ENCODE results near the gene SPTBN5.

SPTBN5 gene

DNA sequence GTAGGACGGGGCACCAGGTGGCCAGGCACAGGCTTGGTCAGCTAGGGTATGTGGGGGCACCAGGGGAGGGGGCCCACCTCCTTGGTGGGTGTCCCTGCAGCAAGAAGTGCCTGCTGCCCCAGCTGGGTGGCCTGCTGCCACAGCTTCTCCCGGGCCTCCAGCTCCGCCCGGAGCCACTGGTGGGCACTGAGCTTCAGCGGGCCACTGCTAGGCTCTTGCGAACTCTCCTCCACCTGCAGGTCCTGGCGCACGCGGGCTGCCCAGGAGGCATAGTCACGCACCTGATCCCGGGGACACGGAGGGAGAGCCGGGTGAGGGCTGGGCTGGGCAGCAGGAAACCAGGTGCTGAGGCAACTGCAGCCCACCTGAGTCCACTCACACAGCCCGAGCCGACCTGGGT lies 25.5 kb downstream of the SPTBN5 start:
- Histone ChIP-seq H3K27me3 (ENCODE audit: control insufficient read depth, insufficient read depth, low read length) (no peaks in the 10 kb centered on the region), H3K9me3 (ENCODE audit: control insufficient read depth, insufficient read depth, low read length) (no peaks in the 10 kb centered on the region), H3K4me3 (ENCODE audit: low read depth, low read length) (no peak overlapping the region), H3K4me1 (ENCODE audit: control insufficient read depth, insufficient read depth, low read length) (no peaks in the 10 kb centered on the region), H3K9ac (ENCODE audit: low read depth, low read length) (no peak overlapping the region), H3K36me3 (ENCODE audit: control insufficient read depth, insufficient read depth, low read length) (no peaks in the 10 kb centered on the region)

DNA sequence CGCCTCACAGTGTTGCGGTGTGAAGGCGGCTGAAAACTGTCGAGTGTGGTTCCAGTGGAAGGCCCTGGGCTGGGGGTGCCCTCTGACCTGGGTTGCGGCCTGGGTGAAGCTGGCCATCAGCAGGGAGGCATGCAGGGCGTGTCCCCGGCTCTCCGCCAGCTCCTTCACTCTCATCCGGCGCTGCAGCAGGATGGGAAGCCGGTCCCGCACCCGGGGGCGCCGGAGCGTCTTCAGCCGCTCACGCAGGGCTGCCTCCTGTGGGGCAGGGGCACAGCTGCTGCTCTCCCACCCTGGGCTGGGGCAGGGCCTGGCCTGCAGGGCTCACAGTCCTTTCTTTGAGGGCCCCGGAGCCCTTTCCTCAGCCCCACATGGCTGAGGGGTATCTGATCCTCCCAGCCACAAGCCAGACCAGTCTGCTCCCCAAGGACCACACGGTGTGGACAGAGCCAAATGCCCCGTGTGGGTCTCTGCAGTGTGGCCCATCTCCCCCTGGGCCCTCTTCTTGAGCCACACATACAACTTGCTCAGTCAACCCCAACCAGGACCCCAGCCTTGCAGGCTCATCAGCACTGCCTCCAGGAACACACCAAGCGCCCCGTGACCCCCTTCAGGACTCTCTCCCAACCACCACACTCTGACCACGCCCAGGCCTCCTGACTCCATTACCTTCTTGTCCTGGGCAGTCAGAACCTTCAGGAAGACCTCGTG lies 26.8 kb downstream of the SPTBN5 start:
- Histone ChIP-seq H3K9me3 (ENCODE audit: control insufficient read depth, insufficient read depth, low read length) (no peaks in the 10 kb centered on the region), H3K4me3 (ENCODE audit: low read depth, low read length) (no peak overlapping the region), H3K9ac (ENCODE audit: low read depth, low read length) (no peak overlapping the region), H3K4me1 (ENCODE audit: control insufficient read depth, insufficient read depth, low read length) (no peaks in the 10 kb centered on the region), H3K36me3 (ENCODE audit: control insufficient read depth, insufficient read depth, low read length) (no peaks in the 10 kb centered on the region), H3K27me3 (ENCODE audit: control insufficient read depth, insufficient read depth, low read length) (no peaks in the 10 kb centered on the region)

DNA sequence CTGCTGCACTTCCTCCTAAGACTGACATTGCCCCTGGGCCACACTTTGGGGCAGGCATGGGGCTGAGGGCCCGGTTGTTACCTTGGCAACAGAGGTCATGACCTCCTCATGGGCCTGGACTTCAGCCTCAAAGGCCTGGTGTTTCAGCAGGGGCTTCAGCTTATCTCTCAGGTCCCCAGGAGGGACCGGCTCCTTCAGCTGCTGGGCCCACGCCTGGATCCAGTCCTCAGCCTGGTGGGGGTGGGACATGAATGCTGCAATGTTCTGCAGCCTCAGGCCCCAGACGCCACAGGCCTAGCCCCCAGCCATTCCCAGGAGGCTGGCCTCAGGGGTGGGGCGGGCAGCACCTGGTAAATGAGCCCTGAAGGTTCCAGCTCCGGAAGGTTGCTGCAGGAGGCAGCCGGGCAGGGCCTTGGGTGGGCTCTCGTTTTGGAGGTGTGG lies 27.6 kb downstream of the SPTBN5 start:
- Histone ChIP-seq H3K27me3 (ENCODE audit: control insufficient read depth, insufficient read depth, low read length) (no peaks in the 10 kb centered on the region), H3K36me3 (ENCODE audit: control insufficient read depth, insufficient read depth, low read length) (no peaks in the 10 kb centered on the region), H3K9me3 (ENCODE audit: control insufficient read depth, insufficient read depth, low read length) (no peaks in the 10 kb centered on the region), H3K4me1 (ENCODE audit: control insufficient read depth, insufficient read depth, low read length) (no peaks in the 10 kb centered on the region), H3K4me3 (ENCODE audit: low read depth, low read length) (no peak overlapping the region), H3K9ac (ENCODE audit: low read depth, low read length) (no peak overlapping the region)

DNA sequence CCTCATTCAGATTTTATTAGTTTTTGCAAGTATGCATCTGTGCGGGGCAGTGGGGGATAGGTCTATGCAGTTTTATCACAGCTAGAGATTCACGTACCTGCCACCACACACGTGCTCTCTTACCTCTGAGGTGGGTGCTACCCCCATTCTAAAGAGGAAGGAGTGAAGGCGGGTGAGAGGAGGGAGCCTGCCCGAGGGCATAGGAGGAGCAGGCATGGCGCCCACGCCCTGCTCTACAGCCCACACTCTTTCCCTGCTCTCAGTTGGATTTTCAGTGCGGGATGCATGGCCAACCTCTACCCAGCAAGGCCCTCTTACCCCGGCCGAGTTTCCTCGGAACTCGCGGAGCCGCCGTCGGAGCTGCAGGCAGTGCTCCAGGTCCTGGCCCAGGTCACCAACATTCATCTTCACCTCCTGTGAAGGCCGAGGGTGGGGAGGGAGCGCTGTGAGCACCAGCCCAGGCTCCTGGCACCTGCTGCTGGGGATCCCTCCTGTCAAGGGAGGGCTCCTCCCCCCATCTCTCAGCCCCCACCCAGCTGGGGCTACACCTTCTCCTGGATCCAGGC lies 28.3 kb downstream of the SPTBN5 start:
- no peaks in the 10 kb centered on the region for H3K4me1 ChIP-seq (ENCODE audit: control insufficient read depth, insufficient read depth, low read length)
- no peak overlapping the region for H3K9ac ChIP-seq (ENCODE audit: low read depth, low read length)
- H3K27me3 ChIP-seq (ENCODE audit: control insufficient read depth, insufficient read depth, low read length), result no peaks in the 10 kb centered on the region
- H3K9me3 ChIP-seq (ENCODE audit: control insufficient read depth, insufficient read depth, low read length), result no peaks in the 10 kb centered on the region
- no peak overlapping the region for H3K4me3 ChIP-seq (ENCODE audit: low read depth, low read length)
- no peaks in the 10 kb centered on the region for H3K36me3 ChIP-seq (ENCODE audit: control insufficient read depth, insufficient read depth, low read length)

DNA sequence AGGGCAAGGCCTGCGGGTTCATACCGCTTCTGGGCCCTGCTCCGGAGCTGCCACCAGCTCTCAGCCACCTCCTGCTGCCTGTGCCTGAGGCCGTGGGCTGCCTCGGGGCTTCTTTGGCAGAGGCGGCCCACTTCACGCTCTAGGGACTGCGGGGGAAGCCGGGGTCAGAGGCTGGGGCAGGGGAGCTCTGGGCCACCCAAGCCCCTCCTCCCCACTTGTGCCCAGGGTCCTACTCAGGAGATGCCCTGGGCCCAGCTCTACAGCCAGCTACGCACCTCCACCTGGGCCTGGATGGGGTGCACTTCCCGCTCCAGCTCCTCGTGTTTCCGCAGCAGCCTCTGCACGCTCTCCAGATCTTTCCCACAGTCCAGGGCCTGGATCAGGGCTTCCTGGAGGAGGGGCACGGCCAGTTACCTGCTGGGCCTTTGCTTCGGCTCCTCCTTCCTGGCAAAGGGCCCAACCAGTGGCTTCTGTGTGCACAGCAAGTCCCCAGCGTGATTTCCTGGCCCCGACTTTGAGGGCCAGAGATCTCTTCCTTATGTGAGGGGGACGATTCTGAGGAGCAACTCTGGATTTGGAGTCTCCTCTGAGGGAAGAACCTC lies 31.2 kb downstream of the SPTBN5 start:
- no peaks in the 10 kb centered on the region for H3K9me3 ChIP-seq (ENCODE audit: control insufficient read depth, insufficient read depth, low read length)
- H3K9ac ChIP-seq (ENCODE audit: low read depth, low read length), result no peak overlapping the region
- H3K36me3 ChIP-seq (ENCODE audit: control insufficient read depth, insufficient read depth, low read length), result no peaks in the 10 kb centered on the region
- no peaks in the 10 kb centered on the region for H3K27me3 ChIP-seq (ENCODE audit: control insufficient read depth, insufficient read depth, low read length)
- no peaks in the 10 kb centered on the region for H3K4me1 ChIP-seq (ENCODE audit: control insufficient read depth, insufficient read depth, low read length)
- H3K4me3 ChIP-seq (ENCODE audit: low read depth, low read length), result no peak overlapping the region

DNA sequence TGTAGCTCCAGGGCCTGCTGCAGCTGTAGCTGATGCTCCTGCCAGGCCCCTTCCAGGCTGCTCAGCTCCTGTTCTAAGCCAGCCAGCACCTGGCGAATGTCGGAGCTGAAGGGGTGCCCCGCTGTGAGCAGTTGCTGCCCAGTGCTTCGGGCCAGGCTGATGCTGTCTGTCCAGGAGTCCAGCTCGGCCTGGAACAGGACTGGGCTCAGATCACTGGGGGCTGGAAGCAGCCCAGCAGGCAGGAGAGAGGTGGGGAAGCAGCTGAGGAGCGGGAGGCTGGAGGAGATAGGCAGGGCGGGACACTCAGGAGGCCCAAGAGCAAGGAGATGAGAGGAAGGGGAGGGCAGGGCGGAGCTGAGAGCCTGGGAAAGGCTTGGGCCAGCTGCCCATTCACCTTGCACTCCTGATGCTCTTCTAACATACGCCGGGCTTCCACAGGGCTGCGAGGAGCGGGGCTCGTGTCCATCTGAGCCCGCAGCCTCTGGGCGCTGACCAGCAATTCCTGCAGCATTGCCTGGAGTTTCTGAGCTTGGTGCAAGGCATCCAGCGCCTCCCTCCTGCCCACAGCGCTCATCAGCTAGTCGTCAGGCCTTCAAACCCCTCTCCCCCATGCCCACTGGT lies 32.0 kb downstream of the SPTBN5 start:
- H3K27me3 ChIP-seq (ENCODE audit: control insufficient read depth, insufficient read depth, low read length), result no peaks in the 10 kb centered on the region
- no peaks in the 10 kb centered on the region for H3K4me1 ChIP-seq (ENCODE audit: control insufficient read depth, insufficient read depth, low read length)
- H3K9ac ChIP-seq (ENCODE audit: low read depth, low read length), result no peak overlapping the region
- no peaks in the 10 kb centered on the region for H3K9me3 ChIP-seq (ENCODE audit: control insufficient read depth, insufficient read depth, low read length)
- no peaks in the 10 kb centered on the region for H3K36me3 ChIP-seq (ENCODE audit: control insufficient read depth, insufficient read depth, low read length)
- H3K4me3 ChIP-seq (ENCODE audit: low read depth, low read length), result no peak overlapping the region

DNA sequence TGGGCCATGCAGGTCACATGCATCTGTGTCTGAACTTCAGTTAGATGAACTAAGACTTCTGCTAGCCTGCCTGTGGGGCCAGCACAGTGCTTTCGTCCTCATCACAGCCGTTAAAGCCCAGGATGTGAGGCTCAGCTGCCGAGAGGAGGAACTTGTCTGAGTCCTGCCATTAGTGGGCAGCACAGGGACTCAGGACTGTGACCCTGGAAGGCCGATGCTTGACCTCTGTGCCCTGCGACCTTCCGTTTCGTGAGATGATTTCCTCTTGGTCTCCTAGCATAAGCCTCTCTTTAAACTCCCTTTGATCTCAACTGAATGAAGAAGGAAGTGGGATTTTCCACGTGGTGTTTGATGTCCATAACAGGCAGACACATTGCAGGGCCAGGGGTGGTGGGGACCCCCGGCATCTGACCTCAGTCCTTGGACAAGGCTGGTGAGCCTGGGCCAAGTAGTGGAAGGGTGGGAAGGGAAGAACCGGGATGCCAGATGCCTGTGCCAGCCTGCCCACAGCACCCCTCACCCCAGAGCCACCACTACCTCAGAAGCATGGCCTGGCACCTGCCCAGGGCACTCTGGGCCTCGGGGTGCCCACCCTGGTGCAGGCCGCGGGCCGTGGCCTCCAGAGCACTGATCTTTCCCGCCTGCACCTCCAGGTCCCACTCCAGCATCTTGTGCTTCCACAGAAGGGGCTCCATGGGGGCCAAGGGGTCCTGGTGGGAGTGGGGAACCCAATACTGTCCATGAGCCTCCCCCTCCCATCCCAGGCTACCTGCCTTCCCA lies 33.6 kb downstream of the SPTBN5 start:
- H3K4me3 ChIP-seq (ENCODE audit: low read depth, low read length), result no peak overlapping the region

DNA sequence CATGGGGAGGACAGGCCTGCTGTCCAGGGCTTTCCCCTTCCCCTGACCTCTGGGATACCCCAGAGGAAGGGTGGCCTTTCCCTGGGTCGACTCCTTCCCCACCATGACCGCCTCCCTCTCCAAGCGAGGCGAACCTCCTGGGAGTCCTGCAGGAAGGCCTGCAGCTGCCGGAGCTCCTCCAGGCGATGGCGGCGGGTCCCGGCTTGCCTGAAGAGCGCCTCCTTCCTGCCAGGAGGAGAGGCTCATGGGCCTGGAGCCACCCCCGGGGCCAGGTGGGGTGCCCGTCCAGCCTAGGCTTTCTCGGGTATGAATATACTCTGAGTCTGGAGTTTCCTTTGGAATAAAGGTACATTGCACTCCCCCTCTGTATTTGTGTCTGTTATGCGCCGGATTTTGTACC lies 35.1 kb downstream of the SPTBN5 start:
- no peaks in the 10 kb centered on the region for H3K4me1 ChIP-seq (ENCODE audit: control insufficient read depth, insufficient read depth, low read length)
- no peaks in the 10 kb centered on the region for H3K36me3 ChIP-seq (ENCODE audit: control insufficient read depth, insufficient read depth, low read length)
- H3K9ac ChIP-seq (ENCODE audit: low read depth, low read length), result no peak overlapping the region
- no peaks in the 10 kb centered on the region for H3K27me3 ChIP-seq (ENCODE audit: control insufficient read depth, insufficient read depth, low read length)
- H3K4me3 ChIP-seq (ENCODE audit: low read depth, low read length), result no peak overlapping the region
- H3K9me3 ChIP-seq (ENCODE audit: control insufficient read depth, insufficient read depth, low read length), result no peaks in the 10 kb centered on the region

More for the DNA sequence above, 33.6 kb downstream of the SPTBN5 start:
- no peak overlapping the region for H3K9ac ChIP-seq (ENCODE audit: low read depth, low read length)
- H3K9me3 ChIP-seq (ENCODE audit: control insufficient read depth, insufficient read depth, low read length), result no peaks in the 10 kb centered on the region
- no peaks in the 10 kb centered on the region for H3K36me3 ChIP-seq (ENCODE audit: control insufficient read depth, insufficient read depth, low read length)
- no peaks in the 10 kb centered on the region for H3K4me1 ChIP-seq (ENCODE audit: control insufficient read depth, insufficient read depth, low read length)
- H3K27me3 ChIP-seq (ENCODE audit: control insufficient read depth, insufficient read depth, low read length), result no peaks in the 10 kb centered on the region

DNA sequence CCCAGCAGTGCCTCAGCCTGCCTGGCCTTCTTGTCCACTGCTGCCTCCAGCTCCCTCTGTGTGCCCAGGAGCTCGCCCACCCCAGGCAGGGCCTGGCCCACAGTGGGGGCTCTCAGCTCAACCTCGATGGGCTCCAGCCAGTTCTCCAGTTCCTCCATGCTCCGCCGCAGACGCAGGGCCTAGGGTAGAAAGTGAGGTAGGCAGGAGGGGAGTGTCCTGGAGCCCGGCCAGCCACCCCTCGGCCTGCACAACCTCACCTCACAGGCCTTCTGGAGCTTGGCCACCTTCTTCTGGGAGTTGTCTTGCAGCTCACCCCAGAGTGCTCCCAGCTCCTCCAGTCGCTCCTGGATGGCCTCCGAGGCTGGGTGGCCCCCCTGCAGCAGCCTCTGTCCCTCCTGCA lies 36.5 kb downstream of the SPTBN5 start:
- no peaks in the 10 kb centered on the region for H3K36me3 ChIP-seq (ENCODE audit: control insufficient read depth, insufficient read depth, low read length)
- no peaks in the 10 kb centered on the region for H3K27me3 ChIP-seq (ENCODE audit: control insufficient read depth, insufficient read depth, low read length)
- no peak overlapping the region for H3K9ac ChIP-seq (ENCODE audit: low read depth, low read length)
- H3K4me3 ChIP-seq (ENCODE audit: low read depth, low read length), result no peak overlapping the region
- H3K4me1 ChIP-seq (ENCODE audit: control insufficient read depth, insufficient read depth, low read length), result no peaks in the 10 kb centered on the region
- no peaks in the 10 kb centered on the region for H3K9me3 ChIP-seq (ENCODE audit: control insufficient read depth, insufficient read depth, low read length)

DNA sequence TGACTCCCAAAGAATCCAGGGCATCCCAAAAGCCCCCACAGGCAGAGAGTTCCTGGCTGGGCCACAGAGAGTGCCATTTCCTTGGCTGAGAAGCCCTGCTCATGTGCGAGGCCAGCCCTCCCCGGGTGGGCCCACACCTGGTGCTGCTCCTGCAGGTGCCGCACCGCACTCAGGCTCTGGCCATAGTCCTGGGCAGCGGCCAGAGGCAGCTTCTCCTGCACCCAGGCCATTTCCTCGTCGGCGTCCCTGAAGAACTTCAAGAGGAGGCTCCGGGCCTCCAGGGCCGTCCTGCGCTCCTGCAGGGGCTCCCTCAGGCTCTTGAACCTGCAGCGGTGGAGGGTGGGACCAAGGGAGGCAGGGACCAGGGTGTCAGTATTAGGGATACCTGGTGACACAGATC lies 37.1 kb downstream of the SPTBN5 start:
- no peaks in the 10 kb centered on the region for H3K4me1 ChIP-seq (ENCODE audit: control insufficient read depth, insufficient read depth, low read length)
- no peaks in the 10 kb centered on the region for H3K9me3 ChIP-seq (ENCODE audit: control insufficient read depth, insufficient read depth, low read length)
- no peak overlapping the region for H3K4me3 ChIP-seq (ENCODE audit: low read depth, low read length)
- H3K9ac ChIP-seq (ENCODE audit: low read depth, low read length), result no peak overlapping the region
- no peaks in the 10 kb centered on the region for H3K27me3 ChIP-seq (ENCODE audit: control insufficient read depth, insufficient read depth, low read length)
- no peaks in the 10 kb centered on the region for H3K36me3 ChIP-seq (ENCODE audit: control insufficient read depth, insufficient read depth, low read length)

DNA sequence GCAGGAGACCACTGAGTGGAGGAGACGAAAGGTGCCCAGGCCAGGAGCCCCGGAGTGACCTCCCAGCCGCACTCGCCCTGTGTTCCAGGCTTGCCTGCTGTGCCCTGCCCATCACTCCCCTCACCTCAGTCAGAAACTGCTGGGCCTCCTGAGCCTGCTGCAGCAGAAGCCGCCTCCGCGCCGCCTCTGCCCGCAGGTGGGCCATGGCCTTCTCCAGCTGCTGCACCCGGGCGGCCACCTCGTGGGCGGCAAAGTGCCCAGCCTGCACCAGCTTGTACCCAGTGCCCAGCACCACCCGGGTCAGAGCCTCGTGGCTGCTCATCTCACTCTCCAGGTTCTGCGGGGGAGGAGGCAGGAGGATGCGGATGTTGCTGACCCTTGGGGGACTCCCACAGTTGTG lies 37.6 kb downstream of the SPTBN5 start:
- Histone ChIP-seq H3K36me3 (ENCODE audit: control insufficient read depth, insufficient read depth, low read length) (no peaks in the 10 kb centered on the region), H3K27me3 (ENCODE audit: control insufficient read depth, insufficient read depth, low read length) (no peaks in the 10 kb centered on the region), H3K9me3 (ENCODE audit: control insufficient read depth, insufficient read depth, low read length) (no peaks in the 10 kb centered on the region), H3K4me1 (ENCODE audit: control insufficient read depth, insufficient read depth, low read length) (no peaks in the 10 kb centered on the region), H3K4me3 (ENCODE audit: low read depth, low read length) (no peak overlapping the region), H3K9ac (ENCODE audit: low read depth, low read length) (no peak overlapping the region)
